Middle frontal gyrus (tissue), 1 donor: ENCODE data around the gene PADI2.

ENCODE experiments used
- DNase-seq: peaks from one replicate; pipeline ENCODE4 v3.0.0-alpha.2; 2015; ENCODE audit warnings: low spot score; ENCODE audit errors: extremely low spot score

PADI2 gene

GRCh38 chr1:17119076-17119772, at the start of gene PADI2:
Gene PADI2 (minus strand): TSS chr1:17119451. CDS start chr1:17119371, 80 bp downstream.
- DNase-seq: peak; percentile 76

GRCh38 chr1:17168091-17168876, 49.0 kb upstream of the PADI2 start:
- no peak for DNase-seq

- DNase-seq: no peak
Observed at GRCh38 chr1:17167786-17168090, 48.5 kb upstream of the PADI2 start.

- no peak for DNase-seq
Observed at GRCh38 chr1:17167041-17167785, 48.0 kb upstream of the PADI2 start.

- DNase-seq: no peak
Observed at GRCh38 chr1:17165823-17166222, 46.6 kb upstream of the PADI2 start.

DNA sequence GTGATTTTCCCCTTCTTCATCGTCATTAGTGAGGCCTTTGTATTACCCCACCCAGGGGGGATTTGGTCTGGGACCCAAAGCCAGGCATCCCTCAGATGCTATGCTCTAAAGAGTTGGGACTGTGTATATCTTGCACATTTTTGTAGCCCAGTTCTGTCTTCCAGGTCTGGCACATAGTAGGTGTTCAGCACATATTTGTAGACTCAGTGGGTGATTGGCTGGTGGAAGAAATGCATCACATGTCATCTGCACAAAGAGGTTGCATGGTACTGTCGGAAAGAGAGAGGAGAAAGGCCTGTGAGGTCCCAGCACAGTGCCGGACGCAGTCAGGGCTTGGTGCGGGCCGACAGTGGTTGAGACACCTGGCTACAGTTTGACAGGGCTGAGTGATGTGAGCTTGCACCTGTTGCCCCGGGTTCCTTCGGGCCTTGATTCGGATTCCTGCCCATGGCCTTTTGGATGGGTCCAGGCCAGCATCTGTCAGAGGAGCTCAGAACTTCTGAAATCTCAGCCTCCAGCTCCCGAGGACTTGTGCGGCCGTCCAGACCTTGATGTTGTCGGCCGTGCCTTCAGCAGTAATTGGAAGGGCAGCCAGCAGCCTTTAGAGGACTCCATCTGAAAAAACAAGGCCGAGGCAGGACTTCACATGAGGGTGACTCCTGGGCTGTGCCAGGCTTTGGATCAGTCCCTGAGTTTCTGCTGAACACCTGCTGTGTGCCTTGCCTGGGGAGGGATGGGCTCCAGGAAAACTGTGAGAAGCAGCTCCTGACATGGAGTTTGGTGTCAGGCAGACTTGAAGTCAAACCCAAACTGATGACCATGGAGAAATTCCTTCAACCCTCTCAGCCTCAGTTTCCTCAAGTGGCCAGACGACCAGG, 44.8 kb upstream of the PADI2 start:
- no peak for DNase-seq

DNA sequence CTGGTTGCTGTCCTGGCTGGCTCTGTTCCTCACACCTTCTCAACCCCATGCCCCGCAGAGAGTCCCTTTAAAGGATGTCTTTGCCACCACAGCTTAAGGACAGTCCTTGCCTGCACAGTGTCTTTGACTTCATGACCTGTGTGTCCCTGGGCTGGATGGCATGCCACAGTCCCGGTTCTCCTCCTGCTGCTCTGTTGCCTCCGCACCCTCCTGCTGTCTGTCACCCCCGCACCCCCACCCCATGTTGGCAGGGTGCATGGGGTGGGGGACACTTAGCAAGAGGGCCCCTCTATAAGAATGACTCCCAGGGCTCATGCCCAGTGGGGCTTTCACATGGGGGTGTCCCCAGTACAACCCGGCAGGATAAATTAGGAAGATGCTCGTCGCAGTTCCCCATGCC, 44.1 kb upstream of the PADI2 start:
- no peak for DNase-seq

DNA sequence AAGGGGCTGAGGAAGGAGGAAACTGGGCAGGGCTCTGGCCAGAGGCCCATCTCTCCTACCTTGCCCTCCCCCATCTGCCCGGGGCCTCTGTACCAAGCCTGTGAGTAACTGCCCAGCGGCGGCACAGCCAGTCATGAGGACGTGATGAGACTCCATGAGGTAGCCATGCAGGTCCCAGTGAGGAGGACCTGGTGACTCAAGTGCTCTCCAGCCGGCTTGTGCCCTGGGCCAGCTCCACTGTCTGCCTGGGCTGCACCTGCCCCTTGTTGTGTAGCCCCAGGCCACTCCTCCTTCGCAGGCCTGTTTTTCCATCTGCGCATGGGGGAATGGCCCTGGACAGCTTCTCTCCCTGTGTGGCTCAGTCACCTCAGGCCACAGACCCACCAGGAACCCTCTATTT, 43.7 kb upstream of the PADI2 start:
- no peak for DNase-seq

DNA sequence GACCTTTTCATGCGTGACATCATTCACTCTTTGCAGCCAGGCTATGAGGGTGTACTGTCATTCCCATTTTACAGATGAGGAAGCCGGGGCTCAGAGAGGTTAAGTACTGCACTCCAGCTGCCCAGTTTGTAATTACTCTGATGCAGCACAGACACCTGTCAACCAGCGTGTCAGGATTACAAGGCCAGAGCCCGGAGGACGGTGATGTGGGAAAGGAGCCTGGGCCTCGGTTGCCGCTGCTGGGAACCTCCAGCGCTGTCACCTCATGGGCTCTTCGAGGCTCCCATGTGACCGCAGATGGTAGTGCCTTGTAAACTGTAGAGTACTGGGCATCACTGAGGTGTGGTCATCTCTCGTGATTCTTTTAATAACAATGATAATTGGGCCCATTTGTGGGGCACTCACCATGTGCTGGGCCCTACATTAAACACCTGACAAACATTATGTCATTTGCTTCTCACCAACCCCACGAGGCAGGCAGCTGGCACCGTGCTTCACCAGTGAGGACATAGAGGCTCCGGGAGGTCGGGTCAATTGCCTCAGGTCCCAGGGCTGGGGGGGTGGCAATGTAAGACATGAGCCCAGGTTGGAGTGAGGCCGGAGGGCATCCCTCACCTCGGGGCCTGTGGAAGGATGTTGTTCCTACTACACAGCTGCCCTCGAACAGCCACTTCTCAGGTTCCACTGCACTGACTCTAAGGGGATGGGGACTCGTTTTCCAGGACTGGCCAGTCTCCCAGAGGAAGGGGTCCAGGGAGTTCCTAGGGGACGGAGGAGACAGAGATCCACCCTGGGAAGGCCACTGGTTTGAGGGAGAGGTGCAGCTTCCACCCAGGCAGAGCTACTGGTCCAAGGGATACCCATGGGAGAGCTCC, 42.9 kb upstream of the PADI2 start:
- no peak for DNase-seq

- no peak for DNase-seq
Observed at GRCh38 chr1:17161137-17161740, 42.0 kb upstream of the PADI2 start.

DNA sequence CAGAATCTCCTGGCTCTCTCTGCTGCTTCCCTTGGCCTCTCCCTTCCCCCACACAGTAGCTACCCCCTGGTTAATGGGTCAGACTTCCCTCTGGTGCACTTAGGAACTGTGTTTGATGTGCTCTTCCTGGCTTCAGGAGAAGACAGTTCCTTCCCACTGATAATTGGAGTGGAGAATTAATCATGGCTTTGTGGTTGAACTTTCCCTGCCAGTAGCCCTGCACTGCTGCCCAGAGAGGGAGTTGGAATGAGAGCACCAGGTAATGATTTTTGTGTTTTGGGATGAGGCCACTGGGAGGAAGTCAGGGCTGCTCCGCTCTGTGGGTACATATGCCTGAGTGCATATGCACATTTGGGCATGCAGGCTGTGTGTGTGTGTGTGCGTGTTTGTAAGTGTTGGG, 39.7 kb upstream of the PADI2 start:
- DNase-seq: no peak

DNA sequence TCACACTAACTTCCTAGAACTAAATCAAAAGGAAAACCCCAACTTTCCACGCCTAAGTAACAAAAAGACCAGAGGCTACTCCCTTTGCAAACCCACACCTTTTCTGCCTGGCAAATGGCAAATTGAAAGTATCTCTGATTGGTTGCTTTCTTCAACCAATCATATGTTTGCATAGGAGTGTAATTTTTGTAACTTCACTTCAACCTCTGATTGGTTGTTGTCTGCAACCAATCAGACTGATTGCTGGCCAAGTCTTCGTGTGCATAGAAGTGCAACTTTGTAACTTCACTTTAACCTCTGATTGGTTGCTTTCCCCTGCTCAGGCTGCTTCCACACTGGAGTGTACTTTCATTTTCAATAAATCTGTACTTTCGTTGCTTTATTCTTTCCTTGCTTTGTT, 36.9 kb upstream of the PADI2 start:
- DNase-seq: no peak

GRCh38 chr1:17155257-17155920, 36.1 kb upstream of the PADI2 start:
- DNase-seq: no peak

DNA sequence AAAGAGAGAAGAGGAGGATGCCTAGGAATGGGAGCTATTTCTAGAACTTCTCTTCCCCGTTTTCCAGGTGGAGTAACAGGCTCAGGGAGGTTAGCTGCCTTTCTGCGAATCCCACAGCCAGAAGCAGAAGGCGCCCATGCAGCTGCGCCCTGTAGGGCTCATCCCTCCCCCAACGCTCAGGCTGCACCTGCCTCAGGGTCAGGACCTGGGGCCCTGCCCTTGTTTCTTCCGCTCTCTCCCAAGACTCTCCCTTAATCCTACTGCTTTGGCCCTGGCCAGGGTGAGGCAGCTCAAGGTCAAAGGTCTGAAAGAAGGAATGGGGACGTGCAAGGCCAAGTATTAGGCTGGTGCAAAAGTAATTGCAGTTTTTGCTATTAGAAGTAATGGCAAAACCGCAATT, 30.5 kb upstream of the PADI2 start:
- no peak for DNase-seq

DNA sequence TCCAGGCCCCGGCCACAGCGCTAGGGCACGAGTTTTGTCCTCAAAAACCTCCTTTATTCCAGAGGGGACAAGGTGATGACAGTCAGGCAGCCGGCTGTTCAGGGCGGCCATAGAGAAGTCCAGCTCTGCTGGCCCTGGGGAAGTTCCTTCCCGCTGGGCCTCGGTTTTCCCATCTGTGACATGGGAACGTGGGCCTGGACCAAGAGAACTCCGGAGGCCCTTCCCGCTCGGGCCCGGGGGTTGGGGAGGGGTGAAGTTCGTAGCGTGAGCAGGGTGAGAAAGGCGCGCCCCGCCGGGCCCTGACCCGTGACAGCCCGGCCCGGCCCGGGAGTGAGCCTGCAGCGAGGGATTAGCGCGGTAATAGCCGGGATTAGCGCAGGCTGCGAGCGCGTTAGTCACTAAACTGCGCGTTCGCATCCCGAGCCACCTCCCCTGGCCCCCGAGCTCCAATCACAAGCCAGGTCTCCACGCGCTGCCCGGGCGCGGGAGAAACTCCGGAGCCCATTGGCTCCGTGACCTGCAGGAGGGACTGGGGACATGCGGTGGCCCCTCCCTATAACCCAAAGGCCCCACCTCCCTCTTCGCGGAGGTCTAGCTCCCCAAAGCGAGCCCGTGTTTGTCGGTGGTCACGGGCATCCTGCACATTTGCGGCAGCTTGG, 29.8 kb upstream of the PADI2 start:
- no peak for DNase-seq

- DNase-seq: no peak
Observed at GRCh38 chr1:17145648-17146047, 26.4 kb upstream of the PADI2 start.

- no peak for DNase-seq
Observed at GRCh38 chr1:17143760-17144159, 24.5 kb upstream of the PADI2 start.

DNA sequence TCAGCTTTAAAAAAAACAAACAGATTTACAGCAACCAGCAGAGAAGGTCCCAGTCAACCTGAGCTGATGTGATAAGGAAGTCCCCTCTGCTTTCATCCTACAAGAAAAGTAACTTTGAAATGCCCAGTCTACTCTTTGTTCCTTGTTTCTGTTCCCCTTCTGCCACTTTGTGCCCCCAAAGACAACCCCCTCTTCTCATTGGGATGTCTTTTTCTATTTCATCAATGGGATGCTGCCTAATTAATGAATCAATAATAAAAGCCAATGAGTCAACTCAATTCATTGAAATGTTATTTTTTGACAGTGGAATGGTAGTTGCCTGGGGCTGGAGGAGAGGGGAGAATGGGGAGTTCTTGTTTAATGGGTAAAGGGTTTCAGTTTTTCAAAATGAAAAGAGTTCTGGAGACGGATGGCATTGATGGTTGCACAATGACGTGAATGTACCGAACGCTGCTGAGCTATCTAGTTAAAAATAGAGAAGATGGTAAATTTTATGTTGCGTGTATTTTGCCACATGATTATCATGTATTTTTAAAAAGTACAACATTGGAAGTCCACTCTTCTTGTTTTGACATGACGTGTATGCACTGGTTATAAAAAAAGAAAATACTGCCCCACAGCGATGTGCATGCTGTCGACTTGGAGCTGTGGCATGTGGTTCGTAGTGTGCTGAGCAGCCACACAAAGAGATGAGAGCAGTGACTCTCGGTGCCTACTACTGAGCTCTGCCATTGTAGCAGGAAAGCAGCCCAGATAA, 22.4 kb upstream of the PADI2 start:
- DNase-seq: no peak
